Gastroesophageal sphincter (tissue), 4 donors: Measurements from ENCODE around the gene PER2. TPM values are rescaled to one million over a fixed set of nuclear protein-coding genes. Genes with fewer than 3 reads are reported as not detected.

ENCODE experiments used
- ATAC-seq: fragments of 150-250 bp; one replicate; pipeline ENCODE4 v1.9.1; 2016; ENCODE audit warnings: mild to moderate bottlenecking, moderate library complexity
- H3K27ac ChIP-seq, 4 donors: fragments of 200-600 bp; sonication (generic) in 3 of 4; 1 replicate in 3 of 4; 2 replicates in 1 of 4; pipeline ENCODE4 v1.5.1; 2016 to 2019
- H3K27me3 ChIP-seq: fragments of 200-600 bp; sonication (generic); one replicate; pipeline ENCODE4 v1.5.1; 2019
- H3K36me3 ChIP-seq, 2 donors: fragments of 200-600 bp; sonication (generic); one replicate each; pipeline ENCODE4 v1.5.1; 2019; ENCODE audit warnings: control low read depth in 1 of 2
- H3K4me1 ChIP-seq, 3 donors: fragments of 200-600 bp; sonication (generic); 1 replicate in 2 of 3; 2 replicates in 1 of 3; pipeline ENCODE4 v1.5.1; 2016 to 2019; ENCODE audit warnings: control low read depth in 2 of 3
- H3K4me3 ChIP-seq, 2 donors: fragments of 200-600 bp; sonication (generic); one replicate each; pipeline ENCODE4 v1.5.1; 2019; ENCODE audit warnings: mild to moderate bottlenecking in 1 of 2, moderate library complexity in 1 of 2
- H3K9me3 ChIP-seq, 3 donors: fragments of 200-600 bp; sonication (generic); one replicate each; pipeline ENCODE4 v1.5.1; 2017 to 2019; ENCODE audit warnings: control low read depth in 2 of 3
- EP300 ChIP-seq: sonication (generic); formaldehyde crosslinking; IDR thresholded peaks from one replicate; pipeline ENCODE4 v1.6.1; 2017; ENCODE audit warnings: antibody characterized with exemption, mild to moderate bottlenecking
- POLR2A ChIP-seq, 2 donors: fragments of 450-650 bp; IDR thresholded peaks; one replicate each; pipeline ENCODE4 v1.6.1; 2017; ENCODE audit warnings: antibody characterized with exemption in 2 of 2, mild to moderate bottlenecking in 2 of 2, moderate library complexity in 1 of 2
- POLR2AphosphoS5 ChIP-seq: sonication (generic); formaldehyde crosslinking; IDR thresholded peaks from one replicate; pipeline ENCODE4 v1.6.1; 2017; ENCODE audit warnings: antibody characterized with exemption
- WGBS, 2 donors: methylation state at CpG; one replicate each; pipeline ENCODE4 v1.1.5; 2018; ENCODE audit warnings: low coverage in 1 of 2; 5-methylcytosine and 5-hydroxymethylcytosine counted together
- total RNA-seq, 4 donors: library from RNA; depleted of rRNA; stranded (reverse); fragments of >200 nt; gene quantifications; one replicate each; pipeline ENCODE4 v1.1.0, GENCODE V29; 2016
- TF ChIP-seq, protein P1 (sequence below), 4 experiments: fragments of 200-600 bp in 2 of 4; fragments of 450-650 bp in 2 of 4; sonication (generic) in 1 of 4; IDR thresholded peaks; one replicate each; pipeline ENCODE4 v1.5.1; 2017 to 2019; ENCODE audit warnings: antibody characterized with exemption in 4 of 4, mild to moderate bottlenecking in 2 of 4, moderate library complexity in 2 of 4

The PER2 gene
- total RNA-seq, 4 donors from 2014 or later = 8.7 to 20.5 (median 17.0) TPM

DNA sequence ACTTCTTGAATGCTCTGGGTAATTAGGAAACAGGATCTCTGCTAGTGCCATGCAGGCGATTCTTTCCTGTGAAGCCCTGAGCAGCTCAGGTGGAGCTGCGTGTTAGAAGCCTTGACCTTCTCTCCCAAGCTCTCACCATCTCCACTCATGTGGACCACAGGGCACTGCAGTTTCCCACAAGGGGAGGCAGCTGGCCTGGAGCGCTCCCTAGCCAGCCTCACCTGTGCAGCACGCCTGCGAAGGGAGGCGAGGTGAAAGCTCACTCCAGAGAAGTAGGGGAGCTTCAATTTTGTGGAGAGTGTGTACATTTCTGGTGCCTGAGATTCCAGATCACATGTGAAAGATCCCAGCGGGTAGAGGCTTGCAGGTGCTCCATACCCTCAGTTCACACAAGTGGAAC, 37.5 kb downstream of the PER2 start:
- no peak overlapping the region for H3K4me3 ChIP-seq
- H3K27ac ChIP-seq = no peak overlapping the region
- 76 to 100% methylated on average over 1 to 2 of the region's 7 CpGs for WGBS, 2 donors
- no peaks in the 10 kb centered on the region for H3K27me3 ChIP-seq
- H3K9me3 ChIP-seq = no peaks in the 10 kb centered on the region
- H3K36me3 ChIP-seq = peaks cover 0 to 100% of the 10 kb centered on the region in 2 donors
- no peak for ATAC-seq
- TF ChIP-seq EP300 = no peak
- no peak for TF ChIP-seq POLR2AphosphoS5
- no peak for TF ChIP-seq POLR2A (IDR thresholded peaks at IDR 0.05)
- TF ChIP-seq, protein P1, sequence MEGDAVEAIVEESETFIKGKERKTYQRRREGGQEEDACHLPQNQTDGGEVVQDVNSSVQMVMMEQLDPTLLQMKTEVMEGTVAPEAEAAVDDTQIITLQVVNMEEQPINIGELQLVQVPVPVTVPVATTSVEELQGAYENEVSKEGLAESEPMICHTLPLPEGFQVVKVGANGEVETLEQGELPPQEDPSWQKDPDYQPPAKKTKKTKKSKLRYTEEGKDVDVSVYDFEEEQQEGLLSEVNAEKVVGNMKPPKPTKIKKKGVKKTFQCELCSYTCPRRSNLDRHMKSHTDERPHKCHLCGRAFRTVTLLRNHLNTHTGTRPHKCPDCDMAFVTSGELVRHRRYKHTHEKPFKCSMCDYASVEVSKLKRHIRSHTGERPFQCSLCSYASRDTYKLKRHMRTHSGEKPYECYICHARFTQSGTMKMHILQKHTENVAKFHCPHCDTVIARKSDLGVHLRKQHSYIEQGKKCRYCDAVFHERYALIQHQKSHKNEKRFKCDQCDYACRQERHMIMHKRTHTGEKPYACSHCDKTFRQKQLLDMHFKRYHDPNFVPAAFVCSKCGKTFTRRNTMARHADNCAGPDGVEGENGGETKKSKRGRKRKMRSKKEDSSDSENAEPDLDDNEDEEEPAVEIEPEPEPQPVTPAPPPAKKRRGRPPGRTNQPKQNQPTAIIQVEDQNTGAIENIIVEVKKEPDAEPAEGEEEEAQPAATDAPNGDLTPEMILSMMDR (IDR thresholded peaks at IDR 0.05) = no peak
- H3K4me1 ChIP-seq = no peaks in the 10 kb centered on the region

DNA sequence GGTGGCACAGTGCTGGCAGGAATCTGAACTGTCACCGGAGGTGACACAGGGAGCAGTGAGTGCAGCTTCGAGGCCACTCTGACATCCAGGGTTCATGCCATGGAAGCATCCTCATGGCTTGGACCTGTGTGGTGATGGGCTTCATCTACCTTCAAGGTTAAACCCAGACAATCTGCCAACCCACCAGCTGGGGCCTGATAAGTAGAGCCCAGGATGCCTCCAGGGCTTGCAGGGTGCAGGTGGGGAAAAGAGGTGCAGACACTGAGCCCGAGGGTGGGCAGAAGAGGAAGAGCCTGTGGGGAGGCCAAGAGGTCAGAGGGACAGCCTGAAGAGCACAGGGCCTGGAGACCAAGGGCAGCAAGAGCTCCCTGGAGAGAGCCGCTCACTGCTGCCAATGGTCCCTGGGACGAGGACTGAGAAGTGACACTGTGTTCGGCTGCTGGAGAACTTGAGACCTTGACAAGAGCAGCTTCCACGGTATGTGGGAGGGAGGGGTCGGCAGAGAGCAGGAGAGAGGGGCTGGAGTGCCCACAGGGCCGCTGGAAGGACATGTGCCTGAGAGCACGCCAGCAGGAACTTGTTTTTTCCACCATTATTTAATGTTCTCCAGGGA, 40.5 kb downstream of the PER2 start:
- Histone ChIP-seq H3K27me3 (no peaks in the 10 kb centered on the region), H3K4me1 (peaks cover 0 to 8% (median 0%) of the 10 kb centered on the region in 3 donors), H3K4me3 (no peak overlapping the region), H3K36me3 (peaks cover 0 to 92% of the 10 kb centered on the region in 2 donors), H3K9me3 (no peaks in the 10 kb centered on the region), H3K27ac (no peak overlapping the region)
- 89% methylated on average over 10 of the region's 10 CpGs for WGBS, 2 donors
- TF ChIP-seq POLR2A (IDR thresholded peaks at IDR 0.05) (no peak), EP300 (no peak), POLR2AphosphoS5 (no peak)
- TF ChIP-seq, protein P1 (IDR thresholded peaks at IDR 0.05) = no peak
- ATAC-seq = no peak

DNA sequence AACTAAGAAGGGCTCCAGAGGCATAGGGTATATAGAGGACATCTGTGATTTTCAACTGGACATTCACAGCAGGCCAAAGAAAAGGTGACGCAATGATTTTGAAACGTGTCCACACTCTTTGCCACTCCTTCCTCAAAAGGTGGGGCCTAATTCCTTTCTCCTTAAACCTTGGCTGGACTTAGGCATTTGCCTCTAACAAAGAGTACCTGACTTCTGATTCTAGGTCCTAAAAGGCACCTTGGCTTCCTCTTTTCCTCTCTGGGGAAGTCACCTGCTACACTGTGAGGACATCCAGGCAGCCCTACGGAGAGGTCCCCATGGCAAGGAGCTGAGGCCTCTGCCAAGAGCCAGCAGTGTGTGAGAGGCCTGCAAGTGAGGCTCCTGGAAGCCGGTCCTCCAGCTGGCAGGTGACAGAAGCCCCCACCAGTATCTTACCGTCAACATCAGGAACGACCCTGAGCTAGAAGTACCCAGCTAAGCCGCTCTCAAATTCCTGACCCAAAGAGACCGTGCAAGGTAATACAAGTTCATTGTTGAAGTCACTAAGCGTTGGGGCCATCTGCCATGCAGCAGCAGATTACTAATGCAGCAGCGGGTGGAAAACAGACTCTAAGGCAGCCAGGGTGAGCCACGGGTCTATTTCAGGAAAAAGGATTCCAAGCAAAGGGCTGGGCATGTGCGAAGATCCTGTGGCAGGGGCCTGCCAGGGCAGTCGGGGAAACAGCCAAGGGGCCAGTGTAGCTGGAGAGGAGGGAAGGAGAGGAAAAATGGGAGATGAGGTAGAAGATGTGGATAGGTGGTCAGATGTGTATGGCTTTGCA, 41.2 kb downstream of the PER2 start:
- Histone ChIP-seq H3K27ac (no peak overlapping the region), H3K27me3 (no peaks in the 10 kb centered on the region), H3K4me3 (no peak overlapping the region), H3K36me3 (peaks cover 0 to 85% of the 10 kb centered on the region in 2 donors), H3K9me3 (no peaks in the 10 kb centered on the region), H3K4me1 (peaks cover 0 to 15% (median 0%) of the 10 kb centered on the region in 3 donors)
- TF ChIP-seq, protein P1 (IDR thresholded peaks at IDR 0.05) = no peak
- no peak for TF ChIP-seq POLR2A (IDR thresholded peaks at IDR 0.05)
- no peak for TF ChIP-seq POLR2AphosphoS5
- no peak for TF ChIP-seq EP300
- no peak for ATAC-seq
- WGBS, 2 donors = 73 to 84% methylated on average over 6 to 7 of the region's 13 CpGs

DNA sequence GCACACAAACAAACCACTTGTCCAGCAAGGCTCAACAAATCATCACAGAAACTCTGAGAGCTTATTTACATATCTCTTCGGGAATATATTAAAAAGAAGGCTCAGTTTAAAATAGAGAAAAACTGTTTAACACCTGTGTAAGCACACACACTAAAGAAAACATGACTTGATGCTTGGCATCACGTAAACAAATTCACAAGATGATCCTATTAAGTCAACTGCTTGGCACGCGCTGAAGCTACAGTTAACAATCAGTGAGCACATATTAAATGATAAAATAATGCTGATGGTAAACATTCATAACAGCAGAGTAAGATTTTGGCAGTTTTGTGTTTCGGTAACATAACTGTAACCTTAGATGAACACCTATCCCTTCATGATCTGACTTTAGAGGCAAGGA, 44.3 kb downstream of the PER2 start:
- ATAC-seq = no peak
- 78 to 94% methylated on average over 5 of the region's 5 CpGs for WGBS, 2 donors

More for the DNA sequence above, 44.3 kb downstream of the PER2 start:
- Histone ChIP-seq H3K4me1 (peaks cover 0 to 39% (median 8%) of the 10 kb centered on the region in 3 donors), H3K4me3 (no peak overlapping the region), H3K36me3 (peaks cover 0 to 54% of the 10 kb centered on the region in 2 donors), H3K27me3 (peaks cover under 1% of the 10 kb centered on the region), H3K9me3 (no peaks in the 10 kb centered on the region), H3K27ac (no peak overlapping the region)
- TF ChIP-seq EP300 (no peak), POLR2AphosphoS5 (no peak), POLR2A (IDR thresholded peaks at IDR 0.05) (no peak)
- TF ChIP-seq, protein P1 (IDR thresholded peaks at IDR 0.05) = no peak
